Activated effector memory CD4-positive, alpha-beta T cell treated with anti-CD3 and anti-CD28 coated beads, Interleukin-2, amount 50 U/mL, for 16 hours (primary cell): Measurements from ENCODE around the gene TIMM9.
A peak's percentile ranks its signal among the peaks of the same experiment; 100 is the strongest.
"Not testable (repeated sequence)": the region's sequence is repeated elsewhere in the genome, so short reads cannot be mapped to it uniquely, and the experiment has no call there.

Source experiments
- DNase-seq: peaks from one replicate; pipeline ENCODE4 v3.0.0-alpha.2; 2020

Gene TIMM9

DNA sequence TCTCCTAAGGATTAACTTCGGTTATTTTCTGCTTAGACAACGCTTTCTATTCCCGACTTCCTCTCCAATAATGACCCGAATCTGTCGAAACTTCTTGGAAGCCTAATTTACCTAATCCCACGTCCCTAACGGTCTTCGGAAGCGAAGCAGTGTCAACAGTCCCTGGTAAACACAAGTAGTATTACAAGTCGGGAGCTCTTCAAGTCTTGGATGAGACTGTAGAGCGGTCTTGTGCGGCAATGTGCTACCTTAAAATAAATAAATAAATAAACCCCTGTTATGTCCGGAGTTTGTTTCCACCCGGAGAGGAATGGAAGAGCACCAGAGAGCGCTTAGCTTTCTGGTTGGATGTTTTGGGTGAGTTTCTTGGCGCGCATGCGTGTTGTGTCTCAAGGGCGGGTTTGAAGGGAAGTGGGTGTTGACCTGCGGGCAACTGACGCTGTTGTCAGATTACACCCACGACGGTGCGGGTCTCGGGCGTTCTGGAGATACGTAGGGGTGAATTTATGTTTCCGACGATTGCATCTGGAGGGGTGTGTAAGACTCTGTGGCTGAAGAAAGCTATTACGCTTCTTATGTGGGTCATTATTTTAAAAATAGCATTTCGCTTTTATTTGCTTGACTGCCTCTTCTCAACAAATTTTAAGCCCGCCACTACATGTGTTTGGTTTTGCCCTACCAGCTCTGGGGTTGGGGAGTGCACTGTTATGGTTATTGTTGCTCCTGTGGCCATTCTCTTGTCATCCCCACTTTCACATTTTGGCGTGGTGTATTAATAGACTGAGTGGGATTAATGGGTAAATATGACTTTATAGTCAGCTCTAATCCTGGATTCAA is at the start of gene TIMM9, which contains the start of gene KIAA0586:
TIMM9 (minus strand) TSS at position 251 of the 837 bp plus-strand sequence. CDS start 15,586 bp downstream, outside the sequence.
KIAA0586 (plus strand) TSS at position 439 of the 837 bp plus-strand sequence. CDS start 546 bp downstream, outside the sequence.
- peak; percentile 98 for DNase-seq

DNA sequence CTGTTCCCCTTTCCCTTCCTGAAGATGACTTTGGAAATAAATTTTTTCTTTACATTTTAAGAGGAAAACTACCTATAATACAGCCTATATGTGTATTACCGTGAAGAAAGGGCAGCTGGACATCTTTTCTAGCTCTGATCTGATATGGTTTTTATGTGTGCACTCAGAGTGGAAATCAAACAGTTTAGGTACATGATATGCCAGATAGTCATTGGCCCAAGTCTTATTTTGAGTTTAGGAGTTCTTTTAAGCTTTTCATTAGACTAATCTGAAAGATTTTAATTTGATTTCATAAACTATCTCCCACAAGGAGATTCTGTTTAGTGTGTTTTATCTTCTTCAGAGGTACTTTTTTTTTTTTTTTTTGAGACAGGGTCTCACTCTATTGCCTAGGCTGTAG is 49.0 kb upstream of the TIMM9 start:
- no peak for DNase-seq

GRCh38 chr14:58469309-58469708 is 42.0 kb upstream of the TIMM9 start:
- DNase-seq = no peak

DNA sequence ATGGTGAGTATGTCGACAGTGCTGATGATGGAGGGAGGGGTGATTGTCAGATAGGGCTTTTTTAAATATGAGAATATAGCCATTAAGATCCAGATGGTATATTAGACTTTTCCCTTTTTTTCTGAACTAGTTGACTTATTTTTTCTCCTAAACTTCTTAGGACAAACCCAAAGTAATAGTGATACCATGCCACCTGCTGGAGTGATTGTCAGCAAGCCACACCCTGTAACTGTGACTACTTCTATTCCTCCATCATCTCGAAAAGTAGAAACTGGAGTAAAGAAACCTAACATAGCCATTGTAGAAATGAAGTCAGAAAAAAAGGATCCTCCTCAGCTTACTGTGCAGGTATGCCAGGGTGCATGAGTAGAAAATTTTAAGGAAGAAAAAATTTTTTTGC is 40.2 kb upstream of the TIMM9 start:
- no peak for DNase-seq

- DNase-seq = no peak
Observed at GRCh38 chr14:58466459-58466858, 39.1 kb upstream of the TIMM9 start.

GRCh38 chr14:58465421-58465820 is 38.1 kb upstream of the TIMM9 start:
- DNase-seq = no peak

- DNase-seq = no peak
Observed at GRCh38 chr14:58464652-58465051, 37.3 kb upstream of the TIMM9 start.

GRCh38 chr14:58463147-58463546 is 35.8 kb upstream of the TIMM9 start:
- DNase-seq = no peak

DNA sequence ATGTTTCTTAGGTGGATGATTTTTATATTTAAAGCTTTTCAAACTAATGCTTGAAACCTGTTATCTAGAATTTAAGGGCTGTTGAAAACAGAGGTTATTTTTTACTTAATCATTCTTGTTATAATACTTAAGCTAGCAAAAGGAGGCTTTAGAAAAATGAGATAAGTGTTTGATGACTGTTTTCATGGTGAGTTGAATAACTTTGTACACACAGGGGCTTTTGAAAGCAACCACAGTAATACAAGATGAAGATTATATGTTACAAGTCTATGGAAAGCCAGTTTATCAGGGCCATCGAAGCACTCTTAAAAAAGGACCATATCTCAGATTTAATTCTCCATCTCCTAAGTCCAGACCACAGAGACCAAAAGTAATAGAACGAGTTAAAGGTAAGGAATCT is 33.4 kb upstream of the TIMM9 start:
- no peak for DNase-seq

DNA sequence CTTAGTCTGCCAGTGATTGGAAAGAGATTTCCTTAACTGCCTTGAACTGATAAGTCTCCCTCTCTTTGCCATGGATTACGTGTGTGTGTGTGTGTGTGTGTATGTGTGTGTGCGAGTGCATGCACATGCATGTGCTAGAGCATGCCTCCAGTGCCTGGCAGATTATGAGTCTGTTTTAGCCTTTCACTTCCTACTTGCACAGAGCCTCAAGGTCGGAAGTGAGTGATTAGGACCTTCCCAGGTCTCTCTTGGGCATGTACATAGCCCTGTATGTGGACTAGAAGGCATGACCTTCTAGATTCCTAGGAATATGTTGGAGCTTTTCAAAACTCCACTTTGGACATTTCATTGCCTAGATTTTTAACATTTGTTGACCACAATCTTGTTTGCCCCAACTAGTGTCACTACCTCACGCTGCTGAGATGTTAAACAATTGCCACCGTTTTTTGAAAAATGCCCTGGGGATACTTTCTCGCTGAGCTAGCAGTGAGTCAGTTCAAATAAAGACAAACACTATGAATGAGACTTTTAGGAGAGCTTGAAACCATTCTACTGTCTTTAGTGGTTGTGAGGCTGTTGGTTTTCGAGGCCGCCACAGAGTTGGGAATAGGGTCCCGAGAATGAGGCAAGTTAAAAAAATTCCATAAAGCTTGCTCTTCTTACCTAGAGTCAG is 28.4 kb upstream of the TIMM9 start:
- DNase-seq = no peak

DNA sequence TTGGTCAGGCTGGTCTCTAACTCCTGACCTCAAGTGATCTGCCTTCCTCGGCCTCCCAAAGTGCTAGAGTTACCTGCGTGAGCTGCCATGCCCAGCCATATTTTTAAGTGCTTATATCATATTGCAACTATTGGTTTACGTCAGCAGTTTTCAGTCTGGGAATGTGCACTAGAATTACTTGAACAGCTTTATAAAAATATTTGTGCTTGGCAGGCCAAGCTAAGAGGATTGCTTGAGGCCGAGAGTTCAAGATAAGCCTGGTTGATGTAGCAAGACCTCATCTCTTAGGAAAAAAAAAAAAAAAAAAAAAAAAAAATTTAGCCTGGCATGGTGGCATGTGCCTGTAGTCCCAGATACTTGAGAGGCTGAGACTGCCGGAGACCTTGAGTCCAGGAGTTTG is 17.3 kb upstream of the TIMM9 start:
- no peak for DNase-seq

DNA sequence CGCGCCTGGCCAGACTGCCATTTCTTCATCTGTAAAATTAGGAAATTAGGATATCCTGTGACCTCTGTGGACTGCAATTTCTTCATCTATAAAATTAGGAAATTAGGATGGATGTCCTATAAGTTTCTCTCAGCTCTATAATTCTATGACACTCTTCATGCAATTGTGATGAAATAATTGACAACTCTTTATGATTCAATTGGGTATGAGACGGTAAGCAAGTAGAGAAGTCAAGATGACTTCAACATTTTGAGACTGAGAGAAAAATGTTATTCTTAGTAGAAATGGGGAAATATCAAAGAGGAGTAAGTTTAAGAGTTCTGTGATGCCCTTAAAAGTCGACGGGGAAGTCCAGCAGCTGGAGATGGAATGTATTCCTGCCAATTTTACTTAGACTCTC is 12.1 kb upstream of the TIMM9 start:
- DNase-seq = no peak

GRCh38 chr14:58430156-58430555 is 2.8 kb upstream of the TIMM9 start:
- no peak for DNase-seq

- DNase-seq = no peak
Observed at GRCh38 chr14:58428118-58428683, 870 bp upstream of the TIMM9 start.

GRCh38 chr14:58426670-58427280 is 556 bp downstream of the TIMM9 start:
- peak; percentile 82 for DNase-seq

GRCh38 chr14:58416934-58417333 is 10.4 kb downstream of the TIMM9 start:
- not testable (repeated sequence) for DNase-seq

DNA sequence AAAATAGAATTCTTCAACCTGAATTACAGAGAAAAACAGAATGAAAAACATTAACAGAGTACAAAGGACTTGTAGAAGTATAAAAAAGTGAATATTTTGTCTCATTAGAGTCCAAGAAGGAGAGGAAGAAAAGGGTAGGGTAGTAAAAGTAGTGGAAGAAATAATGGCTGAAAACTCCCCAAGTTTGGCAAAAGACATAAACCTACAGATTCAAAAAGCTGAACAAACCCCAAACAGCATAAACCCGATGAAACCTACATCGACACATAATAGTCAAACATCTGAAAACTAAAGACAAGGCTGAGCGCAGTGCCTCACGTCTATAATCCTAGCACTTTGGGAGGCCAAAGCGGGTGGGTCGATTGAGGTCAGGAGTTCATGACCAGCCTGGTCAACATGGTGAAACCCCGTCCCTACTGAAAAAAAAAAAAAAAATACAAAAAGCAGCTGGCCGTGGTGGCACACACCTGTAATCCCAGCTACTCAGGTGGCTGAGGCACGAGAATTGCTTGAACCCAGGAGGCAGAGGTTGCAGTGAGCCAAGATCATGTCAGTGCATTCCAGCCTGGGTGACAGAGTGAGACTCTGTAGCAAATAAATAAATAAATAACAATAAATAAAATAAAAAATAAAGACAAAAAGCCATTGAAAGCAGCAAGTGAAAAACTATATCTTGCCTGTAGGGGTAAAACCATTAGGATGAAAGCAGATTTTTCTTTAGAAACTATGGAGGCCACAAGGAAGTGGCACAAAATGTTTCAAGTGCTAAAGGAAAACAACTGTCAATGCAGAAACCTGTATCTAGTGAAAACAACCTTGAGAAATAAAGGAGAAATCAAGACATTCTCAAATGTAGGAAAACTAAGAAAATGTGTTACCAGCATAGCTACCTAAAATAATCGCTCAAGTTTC is 11.4 kb downstream of the TIMM9 start:
- DNase-seq = no peak

DNA sequence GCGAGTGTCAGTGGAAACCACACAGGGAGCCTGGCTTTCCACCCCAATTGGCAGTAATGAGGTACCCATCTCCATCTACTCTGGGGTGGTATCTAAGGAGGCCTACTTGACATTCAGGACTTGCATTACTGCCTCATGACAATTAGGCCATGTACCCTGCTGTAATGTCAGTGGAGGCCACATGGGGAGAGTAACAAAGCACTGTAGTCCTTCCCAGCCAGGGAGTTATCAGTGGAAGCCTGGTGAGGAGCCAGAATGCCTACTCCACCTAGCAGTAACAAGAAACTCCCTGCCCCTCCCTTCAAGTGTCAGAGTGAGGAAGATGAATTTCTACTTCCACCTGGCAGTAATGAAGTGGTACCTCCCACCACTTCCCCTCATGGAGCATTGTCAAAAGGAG is 12.5 kb downstream of the TIMM9 start:
- no peak for DNase-seq

DNA sequence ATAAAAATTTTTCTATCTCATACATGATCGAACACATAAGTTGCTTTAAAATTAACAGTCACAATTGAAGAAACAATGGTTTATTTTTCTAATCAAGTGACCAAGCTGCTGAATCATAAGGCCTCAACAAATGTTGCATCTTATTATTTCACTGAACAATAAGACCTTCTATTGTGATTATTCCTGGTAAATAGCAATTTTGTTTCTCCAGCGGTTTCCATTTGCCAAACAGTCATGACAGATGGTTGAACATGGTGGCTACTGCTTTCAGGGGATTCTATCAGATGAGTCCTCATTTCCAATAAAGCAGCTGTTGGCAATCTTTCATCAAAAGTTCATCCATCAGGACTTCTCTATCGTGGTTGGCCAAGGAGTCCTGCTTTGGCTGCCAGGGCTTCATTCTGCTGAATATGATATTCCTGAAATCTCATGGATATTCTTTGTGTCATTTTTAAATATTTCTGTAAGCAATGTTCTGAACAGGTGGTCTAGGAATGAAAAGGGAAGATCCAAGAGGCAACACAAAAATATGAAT is 18.6 kb downstream of the TIMM9 start:
- DNase-seq = no peak

GRCh38 chr14:58401587-58401986 is 25.7 kb downstream of the TIMM9 start:
- no peak for DNase-seq

- DNase-seq = no peak
Observed at GRCh38 chr14:58398895-58399294, 28.4 kb downstream of the TIMM9 start.

- no peak for DNase-seq
Observed at GRCh38 chr14:58398495-58398894, 28.8 kb downstream of the TIMM9 start.
